Body of pancreas (tissue), 4 donors: Measurements from ENCODE around the gene KRTAP2-1. TPM values are rescaled to one million over a fixed set of nuclear protein-coding genes. Genes with fewer than 3 reads are reported as not detected.

ENCODE experiments used
- ATAC-seq: fragments of 150-250 bp; one replicate; pipeline ENCODE4 v1.9.1; 2016
- DNase-seq, 4 donors: peaks; one replicate each; pipeline ENCODE4 v3.0.0-alpha.2; 2019
- H3K27ac ChIP-seq, 4 donors: fragments of 200-600 bp; sonication (generic); 1 replicate in 3 of 4; 2 replicates in 1 of 4; pipeline versions ENCODE4 v1.5.1 to v1.6.1; 2016 to 2019; ENCODE audit warnings: mild to moderate bottlenecking in 1 of 4, mixed read lengths in 1 of 4, moderate library complexity in 1 of 4
- H3K27me3 ChIP-seq, 2 donors: fragments of 200-600 bp; sonication (generic); one replicate each; pipeline ENCODE4 v1.6.0; 2016; ENCODE audit warnings: mild to moderate bottlenecking in 1 of 2
- H3K36me3 ChIP-seq, 2 donors: fragments of 200-600 bp; sonication (generic); replicated peaks in 1 of 2; 2 replicates each; pipeline ENCODE4 v1.5.1; 2016; ENCODE audit warnings: low read depth in 2 of 2; ENCODE audit not compliant: insufficient read depth in 1 of 2
- H3K4me1 ChIP-seq: fragments of 200-600 bp; sonication (generic); one replicate; pipeline ENCODE4 v1.6.0; 2016
- H3K4me3 ChIP-seq, 2 donors: fragments of 200-600 bp; sonication (generic); 1 replicate in 1 of 2; 2 replicates in 1 of 2; pipeline ENCODE4 v1.5.1; 2016 to 2019
- H3K9me3 ChIP-seq, 3 donors: fragments of 200-600 bp; sonication (generic); 1 replicate in 2 of 3; 2 replicates in 1 of 3; pipeline ENCODE4 v1.5.1; 2016
- POLR2A ChIP-seq, 3 donors: fragments of 450-650 bp; IDR thresholded peaks; one replicate each; pipeline ENCODE4 v1.6.1; 2016; ENCODE audit warnings: antibody characterized with exemption in 3 of 3, mild to moderate bottlenecking in 2 of 3
- WGBS, 2 donors: methylation state at CpG; one replicate each; pipeline ENCODE4 v1.1.5; 2017; 5-methylcytosine and 5-hydroxymethylcytosine counted together
- intact Hi-C: fragments of 100-400 bp; cut with DNase I; formaldehyde crosslinking; loops from one replicate; pipeline ENCODE4 v1.15.1; 2023
- total RNA-seq, 2 donors: library from RNA; depleted of rRNA; stranded (reverse); fragments of >200 nt; gene quantifications; one replicate each; pipeline ENCODE4 v1.1.0, GENCODE V29; 2016
- TF ChIP-seq, protein P1 (sequence below), 7 experiments: fragments of 450-650 bp in 4 of 7; fragments of 200-600 bp in 3 of 7; sonication (generic) in 3 of 7; IDR thresholded peaks; one replicate each; pipeline ENCODE4 v1.5.1; 2016 to 2019; ENCODE audit warnings: antibody characterized with exemption in 7 of 7

The KRTAP2-1 gene
- total RNA-seq, 2 donors from 2014 or later, result not detected

DNA sequence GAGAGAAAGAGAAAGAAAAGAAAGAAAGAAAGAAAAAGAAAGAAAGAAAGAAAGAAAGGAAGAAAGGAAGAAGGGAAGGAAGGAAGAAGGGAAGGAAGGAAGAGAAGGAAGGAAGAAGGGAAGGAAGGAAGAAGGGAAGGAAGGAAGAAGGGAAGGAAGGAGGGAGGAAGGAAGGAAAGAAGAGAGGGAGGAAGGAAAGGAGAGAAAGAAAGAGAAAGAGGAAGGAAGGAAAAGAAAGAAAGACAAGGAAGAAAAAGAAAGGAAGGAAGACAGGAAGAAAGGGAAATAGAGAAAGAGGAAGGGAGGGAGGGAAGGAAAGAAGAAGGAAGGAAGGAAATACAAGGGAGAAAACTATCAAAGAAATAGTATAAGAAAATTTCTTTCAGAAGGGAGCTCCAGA, 29.7 kb upstream of the KRTAP2-1 start:
- no peaks in the 10 kb centered on the region for H3K4me1 ChIP-seq
- DNase-seq (no peak), ATAC-seq (no peak)
- no peaks in the 10 kb centered on the region for H3K27me3 ChIP-seq
- H3K9me3 ChIP-seq, result no peaks in the 10 kb centered on the region
- H3K4me3 ChIP-seq, result no peak overlapping the region
- H3K36me3 ChIP-seq, result no peaks in the 10 kb centered on the region
- TF ChIP-seq POLR2A (IDR thresholded peaks at IDR 0.05), result no peak
- TF ChIP-seq, protein P1, sequence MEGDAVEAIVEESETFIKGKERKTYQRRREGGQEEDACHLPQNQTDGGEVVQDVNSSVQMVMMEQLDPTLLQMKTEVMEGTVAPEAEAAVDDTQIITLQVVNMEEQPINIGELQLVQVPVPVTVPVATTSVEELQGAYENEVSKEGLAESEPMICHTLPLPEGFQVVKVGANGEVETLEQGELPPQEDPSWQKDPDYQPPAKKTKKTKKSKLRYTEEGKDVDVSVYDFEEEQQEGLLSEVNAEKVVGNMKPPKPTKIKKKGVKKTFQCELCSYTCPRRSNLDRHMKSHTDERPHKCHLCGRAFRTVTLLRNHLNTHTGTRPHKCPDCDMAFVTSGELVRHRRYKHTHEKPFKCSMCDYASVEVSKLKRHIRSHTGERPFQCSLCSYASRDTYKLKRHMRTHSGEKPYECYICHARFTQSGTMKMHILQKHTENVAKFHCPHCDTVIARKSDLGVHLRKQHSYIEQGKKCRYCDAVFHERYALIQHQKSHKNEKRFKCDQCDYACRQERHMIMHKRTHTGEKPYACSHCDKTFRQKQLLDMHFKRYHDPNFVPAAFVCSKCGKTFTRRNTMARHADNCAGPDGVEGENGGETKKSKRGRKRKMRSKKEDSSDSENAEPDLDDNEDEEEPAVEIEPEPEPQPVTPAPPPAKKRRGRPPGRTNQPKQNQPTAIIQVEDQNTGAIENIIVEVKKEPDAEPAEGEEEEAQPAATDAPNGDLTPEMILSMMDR (IDR thresholded peaks at IDR 0.05), result no peak
- intact Hi-C loops, result no loop called here
- H3K27ac ChIP-seq, result no peak overlapping the region

GRCh38 chr17:41073676-41074075, 26.6 kb upstream of the KRTAP2-1 start:
- H3K4me1 ChIP-seq, result no peaks in the 10 kb centered on the region
- no peaks in the 10 kb centered on the region for H3K9me3 ChIP-seq
- no peak for TF ChIP-seq POLR2A (IDR thresholded peaks at IDR 0.05)
- TF ChIP-seq, protein P1 (IDR thresholded peaks at IDR 0.05), result no peak
- ATAC-seq (no peak), DNase-seq (no peak)
- no peaks in the 10 kb centered on the region for H3K36me3 ChIP-seq
- intact Hi-C loops, result no loop called here
- H3K27me3 ChIP-seq, result no peaks in the 10 kb centered on the region
- no peak overlapping the region for H3K27ac ChIP-seq
- WGBS, 2 donors, result 91 to 92% methylated on average over 2 of the region's 2 CpGs
- no peak overlapping the region for H3K4me3 ChIP-seq

- Histone ChIP-seq H3K27ac (no peak overlapping the region), H3K4me1 (no peaks in the 10 kb centered on the region), H3K4me3 (no peak overlapping the region), H3K36me3 (no peaks in the 10 kb centered on the region), H3K27me3 (no peaks in the 10 kb centered on the region), H3K9me3 (no peaks in the 10 kb centered on the region)
- intact Hi-C loops, result no loop called here
- 81 to 87% methylated on average over 5 of the region's 5 CpGs for whole genome bisulfite sequencing, 2 donors
- ATAC-seq, result peak; percentile 24
- DNase-seq, result no peak
- TF ChIP-seq, protein P1 (IDR thresholded peaks at IDR 0.05), result no peak
- TF ChIP-seq POLR2A (IDR thresholded peaks at IDR 0.05), result no peak
Observed at GRCh38 chr17:41071606-41072360, 24.7 kb upstream of the KRTAP2-1 start.

- Histone ChIP-seq H3K4me1 (no peaks in the 10 kb centered on the region), H3K4me3 (no peak overlapping the region), H3K9me3 (no peaks in the 10 kb centered on the region), H3K27ac (no peak overlapping the region), H3K36me3 (no peaks in the 10 kb centered on the region), H3K27me3 (no peaks in the 10 kb centered on the region)
- TF ChIP-seq POLR2A (IDR thresholded peaks at IDR 0.05), result no peak
- TF ChIP-seq, protein P1 (IDR thresholded peaks at IDR 0.05), result no peak
- ATAC-seq, result no peak
- DNase-seq, result no peak
- WGBS, 2 donors, result 68 to 70% methylated on average over 3 of the region's 3 CpGs
- intact Hi-C loops, result no loop called here
Observed at GRCh38 chr17:41069031-41069430, 21.9 kb upstream of the KRTAP2-1 start.

GRCh38 chr17:41067281-41067680, 20.2 kb upstream of the KRTAP2-1 start:
- intact Hi-C loops, result no loop called here
- Histone ChIP-seq H3K4me1 (no peaks in the 10 kb centered on the region), H3K9me3 (no peaks in the 10 kb centered on the region), H3K36me3 (no peaks in the 10 kb centered on the region), H3K27ac (no peak overlapping the region), H3K4me3 (no peak overlapping the region), H3K27me3 (no peaks in the 10 kb centered on the region)
- ATAC-seq (no peak), DNase-seq (no peak)
- TF ChIP-seq, protein P1 (IDR thresholded peaks at IDR 0.05), result no peak
- no peak for TF ChIP-seq POLR2A (IDR thresholded peaks at IDR 0.05)
